ENCODE data around the gene UGGT1.

Gene UGGT1

GRCh38 chr2:128105072-128105471 lies 14.1 kb downstream of the UGGT1 start:
- no peak for DNase-seq (ENCODE audit: low spot score)

- DNase-seq (ENCODE audit: low spot score), result no peak
Observed at GRCh38 chr2:128108166-128108565, 17.2 kb downstream of the UGGT1 start.

GRCh38 chr2:128109243-128109642 lies 18.2 kb downstream of the UGGT1 start:
- DNase-seq (ENCODE audit: low spot score), result no peak

- no peak for DNase-seq (ENCODE audit: low spot score)
Observed at GRCh38 chr2:128115921-128116623, 25.1 kb downstream of the UGGT1 start.

- no peak for DNase-seq (ENCODE audit: low spot score)
Observed at GRCh38 chr2:128134573-128134972, 43.6 kb downstream of the UGGT1 start.

GRCh38 chr2:128137094-128137616 lies 46.2 kb downstream of the UGGT1 start:
- no peak for DNase-seq (ENCODE audit: low spot score)

- no peak for DNase-seq (ENCODE audit: low spot score)
Observed at GRCh38 chr2:128139624-128140023, 48.6 kb downstream of the UGGT1 start.

GRCh38 chr2:128145651-128146050 lies 54.7 kb downstream of the UGGT1 start:
- no peak for DNase-seq (ENCODE audit: low spot score)

- no peak for DNase-seq (ENCODE audit: low spot score)
Observed at GRCh38 chr2:128153786-128154185, 62.8 kb downstream of the UGGT1 start.

- peak; percentile 66 for DNase-seq (ENCODE audit: low spot score)
Observed at GRCh38 chr2:128154225-128154624, 63.2 kb downstream of the UGGT1 start.

- DNase-seq (ENCODE audit: low spot score), result no peak
Observed at GRCh38 chr2:128155970-128156369, 65.0 kb downstream of the UGGT1 start.

GRCh38 chr2:128156812-128157211 lies 65.8 kb downstream of the UGGT1 start:
- DNase-seq (ENCODE audit: low spot score), result no peak

- no peak for DNase-seq (ENCODE audit: low spot score)
Observed at GRCh38 chr2:128157644-128158043, 66.6 kb downstream of the UGGT1 start.

- no peak for DNase-seq (ENCODE audit: low spot score)
Observed at GRCh38 chr2:128158176-128158575, 67.2 kb downstream of the UGGT1 start.

- DNase-seq (ENCODE audit: low spot score), result no peak
Observed at GRCh38 chr2:128159437-128159836, 68.4 kb downstream of the UGGT1 start.

GRCh38 chr2:128160616-128161275 lies 69.7 kb downstream of the UGGT1 start:
- DNase-seq (ENCODE audit: low spot score), result no peak

- no peak for DNase-seq (ENCODE audit: low spot score)
Observed at GRCh38 chr2:128162266-128162665, 71.3 kb downstream of the UGGT1 start.

- no peak for DNase-seq (ENCODE audit: low spot score)
Observed at GRCh38 chr2:128164311-128164710, 73.3 kb downstream of the UGGT1 start.

- DNase-seq (ENCODE audit: low spot score), result no peak
Observed at GRCh38 chr2:128166746-128167353, 75.8 kb downstream of the UGGT1 start.

GRCh38 chr2:128169094-128169493 lies 78.1 kb downstream of the UGGT1 start:
- DNase-seq (ENCODE audit: low spot score), result no peak

GRCh38 chr2:128169497-128169896 lies 78.5 kb downstream of the UGGT1 start:
- DNase-seq (ENCODE audit: low spot score), result no peak

GRCh38 chr2:128169933-128170709 lies 79.1 kb downstream of the UGGT1 start:
- no peak for DNase-seq (ENCODE audit: low spot score)
